Activated CD8-positive, alpha-beta memory T cell treated with anti-CD3 and anti-CD28 coated beads, Interleukin-2, amount 50 U/mL, for 24 hours (primary cell): ENCODE results near the gene SLAMF6.

ENCODE experiments used
- DNase-seq: peaks from one replicate; pipeline ENCODE4 v3.0.0-alpha.2; 2020; ENCODE audit errors: extremely low read depth

SLAMF6 gene

DNA sequence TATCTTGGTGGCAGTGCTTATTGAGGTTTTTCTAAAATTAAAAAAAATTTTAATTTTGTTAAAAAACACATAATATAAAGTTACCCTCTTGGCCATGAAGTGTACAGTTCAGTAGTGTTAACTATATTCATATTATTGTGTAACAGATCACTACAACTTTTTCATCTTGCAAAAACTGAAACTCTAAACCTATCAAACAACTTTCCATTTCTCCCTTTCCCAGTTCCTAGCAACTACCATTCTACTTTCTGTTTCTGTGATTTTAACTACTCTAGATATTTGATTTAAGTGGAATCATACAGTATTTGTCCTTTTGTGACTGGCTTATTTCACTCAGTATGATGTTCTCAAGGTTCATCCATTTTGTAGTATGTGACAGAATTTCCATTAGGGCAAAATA lies 55.5 kb downstream of the SLAMF6 start:
- no peak for DNase-seq

GRCh38 chr1:160466961-160467360 lies 56.1 kb downstream of the SLAMF6 start:
- DNase-seq, result no peak

GRCh38 chr1:160465123-160465522 lies 57.9 kb downstream of the SLAMF6 start:
- DNase-seq, result no peak

DNA sequence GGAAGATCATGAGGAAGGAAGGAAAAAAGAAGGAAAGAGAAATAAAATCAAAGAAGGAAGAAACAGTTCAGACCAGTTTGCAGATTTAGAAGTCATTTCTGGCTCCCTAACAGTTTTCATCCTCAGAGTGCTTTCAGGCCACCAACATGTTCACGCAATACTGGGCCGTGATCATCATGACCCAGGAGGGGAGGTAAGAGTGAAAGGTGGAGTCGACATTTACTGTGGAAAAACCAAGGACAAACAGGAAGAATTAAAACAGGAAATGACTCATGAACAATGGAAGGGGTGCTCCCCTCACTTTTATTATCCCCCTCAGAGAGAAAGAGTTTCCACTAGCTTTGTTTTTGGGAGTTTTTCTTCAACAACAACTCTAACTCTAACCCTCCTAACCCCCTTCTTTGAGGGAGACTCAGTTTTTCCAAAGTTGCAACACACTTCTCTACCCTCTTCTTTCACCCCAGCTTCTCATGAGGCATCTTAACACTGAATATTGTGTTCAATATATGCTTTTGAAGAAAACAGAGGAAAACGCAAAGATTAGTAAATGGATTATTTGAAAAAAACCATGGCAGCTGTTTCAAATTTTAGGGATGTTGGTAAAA lies 62.3 kb downstream of the SLAMF6 start:
- no peak for DNase-seq

- DNase-seq, result no peak
Measured at GRCh38 chr1:160460214-160460642, 62.8 kb downstream of the SLAMF6 start.

DNA sequence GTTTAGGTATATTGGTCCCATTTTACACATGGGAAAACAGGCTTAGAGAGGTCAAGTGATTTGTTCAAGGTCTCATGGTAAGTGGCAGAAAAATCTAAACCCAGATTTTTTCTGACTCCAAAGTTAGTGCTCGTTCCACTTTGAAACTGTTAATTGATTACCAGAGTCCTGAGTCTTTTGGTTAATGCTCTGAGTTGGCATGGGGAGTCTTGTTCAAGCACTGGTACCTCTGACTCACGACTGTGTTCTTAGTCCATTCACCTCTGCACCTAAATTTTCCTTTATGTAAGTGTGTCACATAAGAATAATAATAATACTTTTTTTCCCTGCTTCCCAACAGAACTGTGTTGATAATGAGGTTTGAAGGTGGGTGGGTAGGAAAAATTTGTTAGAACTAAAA lies 63.4 kb downstream of the SLAMF6 start:
- DNase-seq, result no peak

DNA sequence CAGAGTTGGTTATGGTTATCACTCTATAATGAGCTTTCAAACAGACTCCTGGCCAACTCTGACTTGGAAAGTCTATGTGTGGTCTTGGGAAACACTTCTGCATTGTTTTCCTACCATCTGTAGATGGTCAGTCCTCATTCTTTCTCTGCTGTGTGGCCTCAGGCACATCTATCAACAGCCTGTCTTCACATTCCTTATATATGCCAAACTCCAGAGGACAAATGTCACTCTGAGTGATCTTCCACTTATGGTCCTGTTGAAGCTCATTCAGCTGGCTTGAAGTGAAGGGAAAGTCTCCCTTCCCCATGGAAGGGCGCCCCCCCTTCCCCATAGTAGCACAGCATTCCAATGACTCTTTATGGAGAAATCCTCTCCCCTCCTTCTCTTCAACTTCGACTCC lies 64.0 kb downstream of the SLAMF6 start:
- no peak for DNase-seq

- DNase-seq, result no peak
Measured at GRCh38 chr1:160455153-160455517, 67.9 kb downstream of the SLAMF6 start.

GRCh38 chr1:160454371-160455152 lies 68.5 kb downstream of the SLAMF6 start:
- no peak for DNase-seq

- DNase-seq, result no peak
Measured at GRCh38 chr1:160453443-160453842, 69.6 kb downstream of the SLAMF6 start.

- no peak for DNase-seq
Measured at GRCh38 chr1:160451859-160452232, 71.2 kb downstream of the SLAMF6 start.

DNA sequence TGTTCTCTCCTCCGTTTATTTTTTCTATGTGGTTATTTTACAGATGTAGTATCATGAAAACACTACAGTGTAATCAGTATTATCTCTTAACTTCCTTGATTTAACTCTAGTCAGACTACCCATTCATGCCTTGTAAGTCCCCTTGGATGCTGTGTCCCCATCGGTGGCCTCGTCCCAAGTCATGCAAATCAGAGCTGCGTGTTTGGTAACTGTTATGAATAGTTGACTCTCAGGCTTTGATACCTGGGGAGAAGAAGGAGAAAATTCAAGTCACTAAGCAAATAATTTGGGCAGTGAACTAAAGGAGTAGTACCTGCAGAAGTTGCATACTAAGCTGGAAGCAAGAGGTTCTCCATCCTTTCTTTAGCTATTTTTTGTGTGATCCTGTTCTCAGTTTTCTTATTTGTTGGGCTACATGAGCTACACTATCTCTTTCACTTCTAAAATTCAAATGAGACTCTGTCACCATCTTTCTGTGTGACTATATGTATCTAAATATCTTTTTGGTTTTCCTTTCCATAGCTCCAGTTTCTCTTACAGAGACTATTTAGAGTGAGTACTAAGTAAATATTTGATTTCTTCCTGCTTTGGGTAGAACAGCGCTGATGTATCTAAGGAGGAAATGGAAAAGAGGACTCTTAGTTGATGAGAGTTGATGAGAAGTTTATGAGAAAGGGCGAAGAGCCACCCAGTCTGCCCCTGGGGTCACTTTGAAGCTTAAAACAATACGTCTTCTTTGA lies 71.8 kb downstream of the SLAMF6 start:
- no peak for DNase-seq

DNA sequence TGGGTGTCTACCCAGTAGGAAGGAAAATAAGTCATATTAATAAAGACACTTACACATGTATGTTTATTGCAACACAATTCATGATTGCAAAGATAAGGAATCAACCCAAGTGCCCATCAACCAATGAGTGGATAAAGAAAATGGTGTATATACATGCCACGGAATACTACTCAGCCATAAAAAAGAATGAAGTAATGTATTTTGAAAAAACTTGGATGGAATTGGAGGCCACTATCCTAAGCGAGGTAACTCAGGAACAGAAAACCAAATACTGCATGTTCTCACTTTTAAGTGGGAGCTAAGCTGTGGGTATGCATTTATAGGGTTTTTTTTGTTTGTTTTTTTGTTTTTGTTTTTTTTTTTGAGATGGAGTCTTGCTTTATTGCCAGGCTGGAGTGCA lies 73.6 kb downstream of the SLAMF6 start:
- no peak for DNase-seq

DNA sequence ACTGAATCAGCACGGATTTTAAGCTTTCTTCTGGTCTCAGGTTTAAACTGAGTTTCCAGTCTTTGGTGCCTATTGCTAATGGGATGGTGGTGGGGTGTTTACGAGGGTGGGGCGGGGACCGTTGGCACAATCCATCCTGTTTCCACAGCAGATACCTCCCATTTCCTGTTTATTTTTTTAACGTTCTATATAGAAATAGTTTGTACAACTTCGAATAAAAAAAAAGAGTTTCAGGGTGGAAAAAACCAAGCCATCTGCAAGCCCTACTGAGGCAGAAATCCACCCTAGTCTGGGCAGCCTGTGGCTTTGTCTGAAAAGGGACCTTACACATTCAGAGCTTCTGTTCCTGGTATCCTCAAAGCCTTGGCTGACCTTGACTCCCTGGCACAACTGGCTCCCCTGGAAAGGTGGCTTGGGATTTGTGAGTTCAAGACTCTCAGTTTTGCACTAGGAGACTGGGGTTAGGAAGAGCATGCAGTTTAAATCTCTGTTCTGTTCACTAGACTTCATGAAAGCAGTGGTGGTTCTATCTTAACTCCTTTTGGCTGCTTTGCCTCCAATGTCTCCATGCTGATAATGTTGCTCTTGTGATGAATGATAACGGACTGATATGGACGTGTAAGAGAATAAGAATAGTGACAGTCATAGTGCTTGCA lies 76.0 kb downstream of the SLAMF6 start:
- DNase-seq, result no peak

GRCh38 chr1:160439718-160440117 lies 83.3 kb downstream of the SLAMF6 start:
- DNase-seq, result no peak

- DNase-seq, result no peak
Measured at GRCh38 chr1:160438935-160439334, 84.1 kb downstream of the SLAMF6 start.

GRCh38 chr1:160438317-160438918 lies 84.6 kb downstream of the SLAMF6 start:
- DNase-seq, result no peak

DNA sequence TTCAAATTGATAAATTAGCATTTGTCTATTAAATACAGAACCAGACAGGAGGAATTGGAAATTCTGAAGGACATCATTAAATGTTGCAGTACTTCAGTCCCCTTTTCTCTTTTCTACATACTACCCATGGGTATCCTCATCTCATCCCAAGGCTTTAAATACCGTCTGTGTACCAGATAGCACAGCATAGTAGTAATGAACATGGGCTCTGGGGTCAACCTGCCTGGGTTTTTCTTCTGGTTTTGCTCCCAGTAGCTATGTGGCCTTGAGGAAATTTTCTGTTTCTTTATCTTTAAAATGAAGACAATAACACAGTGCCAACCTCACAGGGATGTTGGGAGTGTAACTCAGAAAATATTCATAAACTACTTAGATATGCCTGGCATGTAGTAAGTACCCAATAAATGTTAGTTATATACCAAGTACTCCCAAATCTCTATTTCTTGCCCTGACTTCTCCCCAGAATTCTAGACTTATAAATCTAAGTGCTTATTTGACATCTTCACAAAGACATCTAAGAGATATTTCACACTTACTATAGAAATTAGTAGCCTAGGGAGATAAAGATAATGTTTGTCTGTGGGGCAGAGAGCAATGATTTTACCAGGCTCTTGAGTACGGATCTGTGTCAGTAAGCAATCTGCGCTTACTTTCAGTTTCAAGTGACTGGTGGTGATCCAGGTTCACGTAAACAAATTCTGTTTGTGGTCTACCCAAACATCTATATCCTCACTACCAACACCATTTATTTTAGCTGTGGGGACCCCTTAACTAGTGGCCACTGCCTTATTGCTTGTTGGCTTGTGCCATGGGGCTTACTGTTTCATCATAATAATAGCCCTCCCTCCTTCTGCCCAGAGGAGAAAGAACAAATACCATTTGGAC lies 85.4 kb downstream of the SLAMF6 start:
- DNase-seq, result no peak

DNA sequence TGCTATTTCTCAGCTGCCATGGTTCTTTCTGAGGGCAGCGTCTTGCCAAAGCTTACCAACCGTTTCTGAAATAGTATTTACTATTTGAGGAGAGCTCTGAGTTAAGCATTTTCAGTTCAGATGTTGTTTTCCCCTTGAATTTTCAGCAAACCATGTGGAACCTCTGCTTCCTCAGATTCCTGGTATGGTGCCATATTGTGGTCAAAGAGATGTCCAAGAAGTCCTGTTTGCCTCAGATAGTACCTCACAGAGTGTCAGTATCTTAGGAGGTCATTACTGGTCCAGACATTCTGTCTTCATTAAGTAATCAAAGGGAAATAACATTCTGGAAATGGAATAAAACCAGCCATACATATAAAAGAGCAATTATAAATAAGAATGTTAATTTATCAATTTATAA lies 86.1 kb downstream of the SLAMF6 start:
- no peak for DNase-seq
